ENCODE results near the gene ZNF563. TPM values are rescaled to one million over a fixed set of nuclear protein-coding genes. Genes with fewer than 3 reads are reported as not detected.
A peak's percentile ranks its signal among the peaks of the same experiment; 100 is the strongest.

Gene ZNF563
- total and polyA plus RNA-seq, 8 donors = 0.58 to 9.4 (median 1.7) TPM

DNA sequence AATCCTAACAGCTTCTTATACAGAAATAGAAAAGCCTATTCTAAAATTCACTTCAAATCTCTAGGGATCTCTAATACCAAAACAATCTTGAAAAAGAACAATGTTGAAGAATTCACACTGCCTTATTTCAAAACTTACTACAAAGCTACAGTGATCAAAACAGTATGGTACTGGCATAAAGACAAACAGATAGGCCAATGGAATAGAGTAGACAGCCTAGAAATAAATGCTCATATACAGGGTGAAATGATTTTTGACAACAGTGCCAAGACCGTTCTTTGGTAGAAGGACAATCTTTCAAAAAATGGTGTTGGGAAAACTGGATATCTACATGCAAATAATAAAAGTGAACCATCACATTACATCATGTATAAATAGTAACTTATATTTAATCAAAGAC lies 11.8 kb upstream of the ZNF563 start:
- no peak for DNase-seq
- no peak overlapping the region for H3K27ac ChIP-seq
- H3K4me1 ChIP-seq = no peaks in the 10 kb centered on the region
- WGBS, 5 donors = 96 to 100% (median 97%) methylated on average over 1 of the region's 1 CpG
- H3K36me3 ChIP-seq = peaks cover 4 to 20% (median 12%) of the 10 kb centered on the region in 4 donors
- H3K27me3 ChIP-seq = no peaks in the 10 kb centered on the region
- intact Hi-C loops (cut with DNase I; ENCODE audit: low total_unique reads) = no loop called here
- no peak for TF ChIP-seq POLR2AphosphoS5 (IDR thresholded peaks at IDR 0.05)
- no peak for TF ChIP-seq POLR2A (IDR thresholded peaks at IDR 0.05)
- TF ChIP-seq EP300 (IDR thresholded peaks at IDR 0.05) = no peak
- TF ChIP-seq, protein P1, sequence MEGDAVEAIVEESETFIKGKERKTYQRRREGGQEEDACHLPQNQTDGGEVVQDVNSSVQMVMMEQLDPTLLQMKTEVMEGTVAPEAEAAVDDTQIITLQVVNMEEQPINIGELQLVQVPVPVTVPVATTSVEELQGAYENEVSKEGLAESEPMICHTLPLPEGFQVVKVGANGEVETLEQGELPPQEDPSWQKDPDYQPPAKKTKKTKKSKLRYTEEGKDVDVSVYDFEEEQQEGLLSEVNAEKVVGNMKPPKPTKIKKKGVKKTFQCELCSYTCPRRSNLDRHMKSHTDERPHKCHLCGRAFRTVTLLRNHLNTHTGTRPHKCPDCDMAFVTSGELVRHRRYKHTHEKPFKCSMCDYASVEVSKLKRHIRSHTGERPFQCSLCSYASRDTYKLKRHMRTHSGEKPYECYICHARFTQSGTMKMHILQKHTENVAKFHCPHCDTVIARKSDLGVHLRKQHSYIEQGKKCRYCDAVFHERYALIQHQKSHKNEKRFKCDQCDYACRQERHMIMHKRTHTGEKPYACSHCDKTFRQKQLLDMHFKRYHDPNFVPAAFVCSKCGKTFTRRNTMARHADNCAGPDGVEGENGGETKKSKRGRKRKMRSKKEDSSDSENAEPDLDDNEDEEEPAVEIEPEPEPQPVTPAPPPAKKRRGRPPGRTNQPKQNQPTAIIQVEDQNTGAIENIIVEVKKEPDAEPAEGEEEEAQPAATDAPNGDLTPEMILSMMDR (IDR thresholded peaks at IDR 0.05) = no peak
- no peak overlapping the region for H3K4me3 ChIP-seq
- peaks cover 11 to 84% (median 37%) of the 10 kb centered on the region in 4 donors for H3K9me3 ChIP-seq

GRCh38 chr19:12331211-12331941 lies 2.1 kb downstream of the ZNF563 start:
- peak in 1 of 2 donors; percentile 21 for DNase-seq
- Histone ChIP-seq H3K4me1 (peaks cover 5 to 27% (median 18%) of the 10 kb centered on the region in 4 donors), H3K4me3 (no peak overlapping the region), H3K9me3 (no peaks in the 10 kb centered on the region), H3K27me3 (no peaks in the 10 kb centered on the region), H3K27ac (no peak overlapping the region), H3K36me3 (no peaks in the 10 kb centered on the region)
- 59 to 78% (median 73%) methylated on average over 4 of the region's 4 CpGs for WGBS, 5 donors
- intact Hi-C loops (cut with DNase I; ENCODE audit: low total_unique reads) = no loop called here
- TF ChIP-seq POLR2A (IDR thresholded peaks at IDR 0.05) (no peak), EP300 (IDR thresholded peaks at IDR 0.05) (no peak), POLR2AphosphoS5 (IDR thresholded peaks at IDR 0.05) (no peak)
- TF ChIP-seq, protein P1 (IDR thresholded peaks at IDR 0.05) = no peak

DNA sequence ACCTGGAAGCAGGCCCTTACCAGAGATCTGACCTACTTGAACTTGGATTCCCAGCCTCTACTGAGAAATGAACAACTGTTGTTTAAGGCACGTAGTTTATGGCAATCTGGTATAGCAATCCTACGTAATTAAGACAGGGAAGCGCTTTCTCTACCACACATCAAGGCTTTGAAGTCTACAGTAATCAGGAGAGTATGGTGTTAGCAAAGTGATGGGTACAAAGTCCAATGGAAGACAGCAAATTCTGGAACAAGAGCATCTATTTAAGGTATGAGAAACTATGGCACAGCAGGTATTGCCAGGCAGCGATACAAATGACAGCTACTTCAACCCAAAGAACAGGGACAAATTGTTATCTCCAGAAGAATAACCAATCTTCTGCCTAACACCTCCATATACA lies 3.1 kb downstream of the ZNF563 start:
- WGBS, 5 donors = 82 to 98% (median 95%) methylated on average over 4 of the region's 4 CpGs
- no peak for DNase-seq

DNA sequence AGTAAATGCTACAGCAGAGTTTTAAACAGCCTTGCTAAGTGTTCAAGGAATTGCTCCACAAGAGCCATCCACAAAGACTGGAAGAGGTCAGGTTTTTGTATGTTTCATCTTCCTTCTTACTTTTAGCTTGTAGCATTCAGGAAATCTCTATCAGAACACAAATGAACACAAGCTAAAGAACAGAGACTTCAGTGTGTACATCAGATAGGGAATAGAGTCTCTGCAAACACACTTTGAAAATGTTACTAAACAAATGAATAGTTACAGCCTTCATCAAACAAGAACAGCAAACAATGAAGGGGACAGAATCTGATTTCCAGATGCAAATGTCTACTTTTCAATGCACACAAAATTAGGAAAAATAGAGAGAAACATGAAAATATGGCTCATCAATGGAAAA lies 7.7 kb downstream of the ZNF563 start:
- TF ChIP-seq EP300 (IDR thresholded peaks at IDR 0.05) (no peak), POLR2AphosphoS5 (IDR thresholded peaks at IDR 0.05) (no peak)
- TF ChIP-seq, protein P1 (IDR thresholded peaks at IDR 0.05) = no peak
- H3K4me3 ChIP-seq = no peak overlapping the region
- peaks cover 0 to 17% (median 0%) of the 10 kb centered on the region in 4 donors for H3K9me3 ChIP-seq
- peaks cover 14 to 30% (median 24%) of the 10 kb centered on the region in 4 donors for H3K36me3 ChIP-seq
- no peak for DNase-seq
- H3K27me3 ChIP-seq = no peaks in the 10 kb centered on the region
- H3K4me1 ChIP-seq = no peaks in the 10 kb centered on the region
- H3K27ac ChIP-seq = no peak overlapping the region
- intact Hi-C loops (cut with DNase I; ENCODE audit: low total_unique reads) = no loop called here

More for the DNA sequence above, 3.1 kb downstream of the ZNF563 start:
- no peak overlapping the region for H3K4me3 ChIP-seq
- intact Hi-C loops (cut with DNase I; ENCODE audit: low total_unique reads) = no loop called here
- H3K27me3 ChIP-seq = no peaks in the 10 kb centered on the region
- H3K27ac ChIP-seq = no peak overlapping the region
- no peaks in the 10 kb centered on the region for H3K36me3 ChIP-seq
- peaks cover 5 to 27% (median 18%) of the 10 kb centered on the region in 4 donors for H3K4me1 ChIP-seq
- no peaks in the 10 kb centered on the region for H3K9me3 ChIP-seq
- TF ChIP-seq POLR2AphosphoS5 (IDR thresholded peaks at IDR 0.05) = no peak
- TF ChIP-seq, protein P1 (IDR thresholded peaks at IDR 0.05) = no peak
- TF ChIP-seq EP300 (IDR thresholded peaks at IDR 0.05) = no peak
- TF ChIP-seq POLR2A (IDR thresholded peaks at IDR 0.05) = no peak
